ENCODE results near the gene KRT40.

The KRT40 gene

GRCh38 chr17:40936437-40936971 lies 47.6 kb downstream of the KRT40 start:
- Histone ChIP-seq H3K27ac (ENCODE audit: low read length) (no peak overlapping the region), H3K36me3 (replicated peaks; ENCODE audit: low read depth, low read length) (no peaks in the 10 kb centered on the region), H3K4me2 (ENCODE audit: low read length) (no peak overlapping the region), H2AFZ (ENCODE audit: low read depth, low read length) (no peak overlapping the region), H3K9me3 (ENCODE audit: insufficient read depth, low read length) (no peaks in the 10 kb centered on the region), H3K79me2 (ENCODE audit: low read length) (no peaks in the 10 kb centered on the region), H3K4me1 (ENCODE audit: low read length) (no peaks in the 10 kb centered on the region), H4K20me1 (ENCODE audit: insufficient read depth, low read length) (no peaks in the 10 kb centered on the region), H3K4me3 (ENCODE audit: low read length) (no peak overlapping the region), H3K27me3 (ENCODE audit: low read depth, low read length) (peaks cover 50% of the 10 kb centered on the region), H3K9ac (ENCODE audit: low read length) (no peak overlapping the region)
- no peak for TF ChIP-seq CTCF (IDR thresholded peaks at IDR 0.05; ENCODE audit: low read depth, low read length)

- TF ChIP-seq CTCF (IDR thresholded peaks at IDR 0.05; ENCODE audit: low read depth, low read length) (no peak), EZH2phosphoT487 (IDR thresholded peaks at IDR 0.05; ENCODE audit: low read depth) (no peak)
- no peak overlapping the region for H3K4me2 ChIP-seq (ENCODE audit: low read length)
- H3K4me1 ChIP-seq (ENCODE audit: low read length): no peaks in the 10 kb centered on the region
- H3K27me3 ChIP-seq (ENCODE audit: low read depth, low read length): peaks cover 47% of the 10 kb centered on the region
- H3K4me3 ChIP-seq (ENCODE audit: low read length): no peak overlapping the region
- H3K9me3 ChIP-seq (ENCODE audit: insufficient read depth, low read length): no peaks in the 10 kb centered on the region
- no peak overlapping the region for H3K27ac ChIP-seq (ENCODE audit: low read length)
- H3K9ac ChIP-seq (ENCODE audit: low read length): no peak overlapping the region
- no peak overlapping the region for H2AFZ ChIP-seq (ENCODE audit: low read depth, low read length)
- H3K79me2 ChIP-seq (ENCODE audit: low read length): no peaks in the 10 kb centered on the region
- no peaks in the 10 kb centered on the region for H3K36me3 ChIP-seq (replicated peaks; ENCODE audit: low read depth, low read length)
- no peaks in the 10 kb centered on the region for H4K20me1 ChIP-seq (ENCODE audit: insufficient read depth, low read length)
Measured at GRCh38 chr17:40935624-40936023, 48.5 kb downstream of the KRT40 start.

GRCh38 chr17:40932608-40933007 lies 51.5 kb downstream of the KRT40 start:
- H3K9ac ChIP-seq (ENCODE audit: low read length): no peak overlapping the region
- H3K27me3 ChIP-seq (ENCODE audit: low read depth, low read length): peaks cover 44% of the 10 kb centered on the region
- no peaks in the 10 kb centered on the region for H4K20me1 ChIP-seq (ENCODE audit: insufficient read depth, low read length)
- H3K4me2 ChIP-seq (ENCODE audit: low read length): no peak overlapping the region
- H2AFZ ChIP-seq (ENCODE audit: low read depth, low read length): no peak overlapping the region
- H3K9me3 ChIP-seq (ENCODE audit: insufficient read depth, low read length): no peaks in the 10 kb centered on the region
- no peak overlapping the region for H3K27ac ChIP-seq (ENCODE audit: low read length)
- H3K79me2 ChIP-seq (ENCODE audit: low read length): no peaks in the 10 kb centered on the region
- no peaks in the 10 kb centered on the region for H3K36me3 ChIP-seq (replicated peaks; ENCODE audit: low read depth, low read length)
- no peak overlapping the region for H3K4me3 ChIP-seq (ENCODE audit: low read length)
- TF ChIP-seq EZH2phosphoT487 (IDR thresholded peaks at IDR 0.05; ENCODE audit: low read depth) (no peak), CTCF (IDR thresholded peaks at IDR 0.05; ENCODE audit: low read depth, low read length) (no peak)
- no peaks in the 10 kb centered on the region for H3K4me1 ChIP-seq (ENCODE audit: low read length)

GRCh38 chr17:40931311-40931710 lies 52.8 kb downstream of the KRT40 start:
- no peak overlapping the region for H3K4me3 ChIP-seq (ENCODE audit: low read length)
- no peak for TF ChIP-seq CTCF (IDR thresholded peaks at IDR 0.05; ENCODE audit: low read depth, low read length)
- TF ChIP-seq EZH2phosphoT487 (IDR thresholded peaks at IDR 0.05; ENCODE audit: low read depth): no peak
- H3K4me1 ChIP-seq (ENCODE audit: low read length): no peaks in the 10 kb centered on the region
- no peak overlapping the region for H3K27ac ChIP-seq (ENCODE audit: low read length)
- no peaks in the 10 kb centered on the region for H4K20me1 ChIP-seq (ENCODE audit: insufficient read depth, low read length)
- no peak overlapping the region for H3K9ac ChIP-seq (ENCODE audit: low read length)
- H3K36me3 ChIP-seq (replicated peaks; ENCODE audit: low read depth, low read length): no peaks in the 10 kb centered on the region
- no peak overlapping the region for H3K4me2 ChIP-seq (ENCODE audit: low read length)
- no peak overlapping the region for H2AFZ ChIP-seq (ENCODE audit: low read depth, low read length)
- peaks cover 45% of the 10 kb centered on the region for H3K27me3 ChIP-seq (ENCODE audit: low read depth, low read length)
- no peaks in the 10 kb centered on the region for H3K79me2 ChIP-seq (ENCODE audit: low read length)
- H3K9me3 ChIP-seq (ENCODE audit: insufficient read depth, low read length): no peaks in the 10 kb centered on the region
